ENCODE results near the gene SORCS3. TPM values are rescaled to one million over a fixed set of nuclear protein-coding genes. Genes with fewer than 3 reads are reported as not detected.

Gene SORCS3
- total RNA-seq: 2.5 TPM

GRCh38 chr10:104641187-104641936 lies at the start of gene SORCS3:
SORCS3 (plus strand) TSS chr10:104641290.
- no peak within 1 kb of the TSS for H3K4me3 ChIP-seq (ENCODE audit: low read length)
- H3K27me3 ChIP-seq (ENCODE audit: insufficient read depth, low read length): peaks cover 69% of the 10 kb centered on the region
- no peaks in the 10 kb centered on the region for H3K9me3 ChIP-seq (ENCODE audit: low read depth, low read length)
- no peaks in the 10 kb centered on the region for H3K4me1 ChIP-seq (ENCODE audit: insufficient read depth, low read length)

- no peak overlapping the region for H3K4me3 ChIP-seq (ENCODE audit: low read length)
These were observed 49.6 kb upstream of the SORCS3 start for GRCh38 chr10:104591441-104591840.

DNA sequence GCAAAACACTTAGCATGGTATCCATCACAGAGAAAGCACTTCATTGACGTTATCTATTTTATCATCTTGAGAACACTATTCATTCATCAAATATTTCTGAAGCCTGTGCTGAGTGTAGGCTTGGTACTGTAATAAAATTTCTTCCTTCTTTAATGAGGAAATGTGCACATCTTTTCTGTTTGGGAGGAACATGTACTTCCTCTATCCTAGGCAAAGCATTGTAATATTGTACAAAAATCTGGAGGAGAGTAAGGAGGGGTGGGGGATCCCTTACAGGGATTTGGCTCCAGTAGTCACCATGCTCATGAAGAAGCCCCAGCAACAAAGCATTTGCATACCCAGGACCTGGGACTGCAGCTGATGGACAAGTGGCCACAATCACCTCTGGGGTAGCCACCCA lies 39.9 kb upstream of the SORCS3 start:
- Histone ChIP-seq H3K9me3 (ENCODE audit: low read depth, low read length) (no peaks in the 10 kb centered on the region), H3K4me3 (ENCODE audit: low read length) (no peak overlapping the region), H3K4me1 (ENCODE audit: insufficient read depth, low read length) (peaks cover 21% of the 10 kb centered on the region), H3K27me3 (ENCODE audit: insufficient read depth, low read length) (no peaks in the 10 kb centered on the region)

More at GRCh38 chr10:104591441-104591840, 49.6 kb upstream of the SORCS3 start:
- no peaks in the 10 kb centered on the region for H3K27me3 ChIP-seq (ENCODE audit: insufficient read depth, low read length)
- H3K9me3 ChIP-seq (ENCODE audit: low read depth, low read length): no peaks in the 10 kb centered on the region
- H3K4me1 ChIP-seq (ENCODE audit: insufficient read depth, low read length): peaks cover 8% of the 10 kb centered on the region

DNA sequence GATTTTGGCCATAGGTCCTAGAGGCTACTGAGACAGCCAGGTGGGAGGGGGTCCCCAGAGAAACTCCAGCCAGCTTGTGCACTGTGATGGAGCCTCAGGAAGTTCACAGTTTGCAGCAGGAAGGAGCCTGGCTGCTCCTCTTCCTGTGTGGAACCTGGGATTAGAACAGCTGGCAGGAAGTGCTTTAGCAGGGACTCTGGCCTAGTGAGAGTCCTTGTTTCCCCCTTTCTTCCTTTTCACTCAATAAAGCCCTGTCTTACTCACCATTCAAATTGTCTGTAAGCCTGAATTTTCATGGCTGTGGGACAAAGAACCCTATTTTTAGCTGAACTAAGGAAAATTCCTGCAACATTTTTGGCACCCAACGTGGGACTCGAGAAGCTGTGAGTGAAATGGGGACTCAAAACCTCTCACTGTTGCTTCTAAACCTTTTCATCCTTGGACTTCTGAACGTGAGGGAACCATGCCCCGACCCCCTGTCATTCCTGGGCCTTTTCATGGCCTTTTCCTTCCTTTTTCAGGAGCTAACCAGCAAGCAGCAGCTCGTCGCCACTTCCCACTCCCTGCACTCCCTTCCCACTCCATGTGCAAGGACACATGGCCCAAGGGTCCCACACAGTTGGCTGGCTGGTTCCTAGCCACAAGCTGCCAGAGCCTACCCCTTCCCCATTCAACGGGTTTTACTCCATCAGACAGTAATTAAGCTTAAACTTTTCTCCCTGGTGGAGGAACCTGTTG lies 32.8 kb upstream of the SORCS3 start:
- no peaks in the 10 kb centered on the region for H3K27me3 ChIP-seq (ENCODE audit: insufficient read depth, low read length)
- no peaks in the 10 kb centered on the region for H3K9me3 ChIP-seq (ENCODE audit: low read depth, low read length)
- H3K4me1 ChIP-seq (ENCODE audit: insufficient read depth, low read length): no peaks in the 10 kb centered on the region
- H3K4me3 ChIP-seq (ENCODE audit: low read length): no peak overlapping the region

DNA sequence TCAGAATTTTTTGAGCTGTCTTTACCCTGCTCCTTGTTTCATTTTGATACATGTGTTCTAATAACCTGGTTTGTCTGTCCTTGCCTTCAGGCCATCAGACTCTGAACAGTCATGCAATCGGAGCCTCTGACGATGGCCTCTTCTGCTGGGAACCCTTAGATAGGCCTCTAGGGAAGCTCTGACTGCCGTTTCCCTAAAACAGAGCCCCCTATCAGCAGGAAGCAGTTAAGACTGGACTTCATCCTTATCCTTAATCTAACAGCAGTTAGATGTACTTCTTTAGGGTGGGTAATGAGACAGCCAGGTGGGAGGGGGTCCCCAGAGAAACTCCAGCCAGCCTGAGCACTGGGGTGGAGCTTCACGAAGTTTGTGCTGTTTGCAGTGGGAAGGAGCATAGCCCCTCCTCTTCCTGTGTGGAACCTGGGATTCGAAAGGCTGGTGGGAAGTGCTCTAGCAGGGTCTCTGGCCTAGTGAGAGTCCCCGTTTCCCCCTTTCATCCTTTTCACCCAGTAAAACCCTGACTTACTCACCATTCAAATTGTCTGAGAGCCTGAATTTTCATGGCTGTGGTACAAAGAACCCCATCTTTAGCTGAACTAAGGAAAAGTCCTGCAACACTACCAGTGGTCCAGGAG lies 28.4 kb upstream of the SORCS3 start:
- Histone ChIP-seq H3K4me3 (ENCODE audit: low read length) (no peak overlapping the region), H3K4me1 (ENCODE audit: insufficient read depth, low read length) (no peaks in the 10 kb centered on the region), H3K9me3 (ENCODE audit: low read depth, low read length) (no peaks in the 10 kb centered on the region), H3K27me3 (ENCODE audit: insufficient read depth, low read length) (peaks cover 3% of the 10 kb centered on the region)

DNA sequence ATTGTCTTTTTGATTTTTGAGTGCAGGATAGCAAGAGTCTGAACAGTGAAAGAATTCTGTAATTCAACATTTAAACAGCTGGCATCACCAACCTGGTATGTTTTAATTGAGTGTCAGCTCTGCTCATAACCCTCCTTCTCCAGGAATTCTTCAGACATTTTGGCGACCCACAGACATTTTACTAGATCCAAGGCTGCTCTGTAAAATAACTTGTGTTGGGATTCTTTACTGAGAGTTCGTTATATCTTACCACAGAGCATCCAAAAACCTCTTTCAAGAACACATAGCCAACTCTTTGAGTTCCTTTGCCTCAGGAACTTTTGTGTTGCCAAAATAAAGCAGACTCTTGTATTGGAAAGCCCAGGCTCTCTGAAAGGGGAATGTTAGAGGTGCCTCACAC lies 27.7 kb upstream of the SORCS3 start:
- H3K9me3 ChIP-seq (ENCODE audit: low read depth, low read length): no peaks in the 10 kb centered on the region
- no peak overlapping the region for H3K4me3 ChIP-seq (ENCODE audit: low read length)
- no peaks in the 10 kb centered on the region for H3K4me1 ChIP-seq (ENCODE audit: insufficient read depth, low read length)
- H3K27me3 ChIP-seq (ENCODE audit: insufficient read depth, low read length): peaks cover 3% of the 10 kb centered on the region

GRCh38 chr10:104614245-104614831 lies 26.8 kb upstream of the SORCS3 start:
- Histone ChIP-seq H3K4me1 (ENCODE audit: insufficient read depth, low read length) (no peaks in the 10 kb centered on the region), H3K27me3 (ENCODE audit: insufficient read depth, low read length) (peaks cover 3% of the 10 kb centered on the region), H3K4me3 (ENCODE audit: low read length) (no peak overlapping the region), H3K9me3 (ENCODE audit: low read depth, low read length) (no peaks in the 10 kb centered on the region)

DNA sequence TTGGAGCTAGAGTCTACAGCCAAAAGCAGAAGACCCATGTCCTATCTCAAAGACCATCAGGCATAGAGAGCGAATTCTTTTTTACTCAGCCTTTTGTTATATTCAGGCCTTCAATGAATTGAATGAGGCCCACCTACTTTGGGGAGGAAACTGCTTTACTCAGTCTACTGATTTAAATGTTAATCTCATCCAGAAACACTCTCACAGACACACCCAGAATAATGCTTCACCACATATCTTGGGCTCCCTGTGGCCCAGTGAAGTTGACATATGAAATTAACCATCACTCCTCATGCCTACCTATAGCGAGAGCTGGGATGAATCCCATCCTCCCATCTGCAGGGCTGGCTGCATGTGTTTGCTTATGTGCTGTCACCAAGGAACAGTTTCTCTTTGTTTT lies 26.0 kb upstream of the SORCS3 start:
- Histone ChIP-seq H3K27me3 (ENCODE audit: insufficient read depth, low read length) (peaks cover 3% of the 10 kb centered on the region), H3K9me3 (ENCODE audit: low read depth, low read length) (no peaks in the 10 kb centered on the region), H3K4me3 (ENCODE audit: low read length) (no peak overlapping the region), H3K4me1 (ENCODE audit: insufficient read depth, low read length) (no peaks in the 10 kb centered on the region)

DNA sequence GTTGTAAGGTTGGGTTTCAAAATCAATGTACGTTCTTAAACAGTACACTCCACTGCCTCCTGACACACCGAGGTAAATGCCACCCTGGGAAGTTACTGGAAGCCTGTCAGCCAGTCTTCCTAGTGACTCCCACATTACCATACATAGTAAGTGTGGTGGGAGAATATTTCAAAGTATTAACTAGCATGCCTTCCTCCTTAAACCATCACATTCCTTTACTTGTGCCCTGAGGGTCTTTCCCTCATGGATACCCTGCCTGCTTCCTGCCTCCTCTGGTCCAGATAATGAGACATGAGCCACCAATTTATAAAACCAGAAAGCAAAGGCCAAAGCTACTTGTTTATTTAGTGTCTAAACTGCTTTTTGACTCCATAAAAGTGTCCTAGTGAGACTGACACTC lies 23.3 kb upstream of the SORCS3 start:
- Histone ChIP-seq H3K27me3 (ENCODE audit: insufficient read depth, low read length) (peaks cover 13% of the 10 kb centered on the region), H3K4me1 (ENCODE audit: insufficient read depth, low read length) (no peaks in the 10 kb centered on the region), H3K4me3 (ENCODE audit: low read length) (no peak overlapping the region), H3K9me3 (ENCODE audit: low read depth, low read length) (no peaks in the 10 kb centered on the region)

- H3K4me1 ChIP-seq (ENCODE audit: insufficient read depth, low read length): no peaks in the 10 kb centered on the region
- H3K9me3 ChIP-seq (ENCODE audit: low read depth, low read length): no peaks in the 10 kb centered on the region
- peaks cover 25% of the 10 kb centered on the region for H3K27me3 ChIP-seq (ENCODE audit: insufficient read depth, low read length)
- H3K4me3 ChIP-seq (ENCODE audit: low read length): no peak overlapping the region
These were observed 18.9 kb upstream of the SORCS3 start for GRCh38 chr10:104622175-104622574.

- no peaks in the 10 kb centered on the region for H3K4me1 ChIP-seq (ENCODE audit: insufficient read depth, low read length)
- H3K27me3 ChIP-seq (ENCODE audit: insufficient read depth, low read length): peaks cover 23% of the 10 kb centered on the region
- H3K4me3 ChIP-seq (ENCODE audit: low read length): no peak overlapping the region
- H3K9me3 ChIP-seq (ENCODE audit: low read depth, low read length): no peaks in the 10 kb centered on the region
These were observed 18.4 kb upstream of the SORCS3 start for GRCh38 chr10:104622598-104623209.

GRCh38 chr10:104630731-104631130 lies 10.4 kb upstream of the SORCS3 start:
- no peaks in the 10 kb centered on the region for H3K4me1 ChIP-seq (ENCODE audit: insufficient read depth, low read length)
- no peak overlapping the region for H3K4me3 ChIP-seq (ENCODE audit: low read length)
- H3K9me3 ChIP-seq (ENCODE audit: low read depth, low read length): no peaks in the 10 kb centered on the region
- peaks cover 3% of the 10 kb centered on the region for H3K27me3 ChIP-seq (ENCODE audit: insufficient read depth, low read length)

DNA sequence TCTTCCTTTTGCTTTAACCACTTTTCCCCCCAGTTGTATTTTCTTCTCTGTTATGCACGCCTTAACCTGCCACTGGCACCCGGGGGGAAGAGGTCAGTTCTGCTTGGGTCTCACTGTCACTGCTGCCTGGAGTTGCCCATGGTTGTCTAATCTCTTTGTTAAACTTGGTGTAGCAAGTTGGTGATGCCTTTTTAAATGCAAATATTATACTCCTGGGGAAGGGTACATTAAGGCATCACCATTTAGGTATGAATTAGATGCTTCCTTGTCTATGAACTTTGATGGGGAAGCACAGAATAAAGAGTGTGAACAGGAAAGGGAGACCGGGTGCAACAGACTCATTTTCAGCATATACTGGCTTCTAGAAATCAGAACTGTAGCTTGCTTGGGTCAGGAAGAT lies 9.1 kb upstream of the SORCS3 start:
- no peaks in the 10 kb centered on the region for H3K9me3 ChIP-seq (ENCODE audit: low read depth, low read length)
- no peak overlapping the region for H3K4me3 ChIP-seq (ENCODE audit: low read length)
- H3K27me3 ChIP-seq (ENCODE audit: insufficient read depth, low read length): peaks cover 9% of the 10 kb centered on the region

DNA sequence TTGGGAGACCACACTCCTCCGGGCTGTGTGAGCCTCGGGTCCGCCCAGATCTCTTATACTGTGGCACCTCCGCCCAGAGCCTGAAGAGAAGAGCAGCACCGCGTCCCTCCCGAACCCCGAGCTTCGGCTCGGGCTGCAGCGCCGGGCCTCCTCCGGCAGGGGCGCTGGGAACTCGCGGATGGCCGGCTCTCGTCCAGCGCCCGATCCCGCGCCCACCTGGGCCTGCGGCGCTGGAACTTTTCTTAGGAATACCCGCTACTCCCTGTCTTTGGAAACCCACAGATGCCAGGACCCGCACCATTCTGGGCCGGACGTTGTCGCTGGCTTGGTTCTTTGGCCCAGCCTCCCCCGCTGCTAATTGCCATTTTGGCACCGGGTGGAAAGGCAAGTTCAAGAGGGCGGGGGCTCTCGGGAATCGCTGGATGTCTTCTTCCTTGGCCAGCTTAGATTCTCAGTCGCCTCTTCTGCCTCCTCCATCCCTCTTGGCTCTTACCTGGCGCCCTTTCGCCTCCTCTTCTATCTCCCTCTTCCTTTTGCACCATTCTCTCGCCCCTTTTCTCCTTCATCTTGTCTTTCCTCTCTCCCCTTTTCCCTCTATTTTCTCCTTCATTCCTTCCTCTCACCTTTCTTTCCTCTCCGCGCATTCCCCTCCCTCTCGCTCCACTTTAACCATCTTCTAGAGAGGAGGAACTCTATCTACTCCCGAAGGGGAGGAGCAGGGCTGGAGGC lies 2.1 kb upstream of the SORCS3 start:
- peaks cover 56% of the 10 kb centered on the region for H3K27me3 ChIP-seq (ENCODE audit: insufficient read depth, low read length)
- H3K4me3 ChIP-seq (ENCODE audit: low read length): no peak overlapping the region
- no peaks in the 10 kb centered on the region for H3K9me3 ChIP-seq (ENCODE audit: low read depth, low read length)
- H3K4me1 ChIP-seq (ENCODE audit: insufficient read depth, low read length): no peaks in the 10 kb centered on the region

More for the DNA sequence above, 9.1 kb upstream of the SORCS3 start:
- no peaks in the 10 kb centered on the region for H3K4me1 ChIP-seq (ENCODE audit: insufficient read depth, low read length)
